Neural cell (in vitro differentiated cells): ENCODE measurements around the gene MLLT10. TPM values are rescaled to one million over a fixed set of nuclear protein-coding genes. Genes with fewer than 3 reads are reported as not detected.

Experiments
- H2AFZ ChIP-seq: fragments of 200-600, 300-800 bp; sonication (generic), shearing (Covaris generic); 2 replicates; pipeline ENCODE4 v1.6.0; 2014; ENCODE audit warnings: low read depth, mild to moderate bottlenecking, antibody characterized with exemption, low read length, moderate library complexity
- H3F3A ChIP-seq: fragments of 200-600 bp; shearing (Covaris generic); 2 replicates; pipeline ENCODE4 v1.6.1; 2016; ENCODE audit warnings: mild to moderate bottlenecking, moderate library complexity, mixed read lengths, antibody characterized with exemption, low read length; ENCODE audit not compliant: insufficient read depth, poor library complexity, severe bottlenecking
- H3K27ac ChIP-seq: fragments of 200-600, 300-800 bp; sonication (generic), shearing (Covaris generic); 2 replicates; pipeline ENCODE4 v1.5.1; 2014; ENCODE audit warnings: mild to moderate bottlenecking, low read length, moderate library complexity
- H3K27me3 ChIP-seq: fragments of 300-800, 200-600 bp; sonication (generic), shearing (Covaris generic); 2 replicates; pipeline ENCODE4 v1.6.0; 2014; ENCODE audit warnings: mild to moderate bottlenecking, low read depth, low read length, moderate library complexity; ENCODE audit not compliant: insufficient read depth
- H3K36me3 ChIP-seq: fragments of 300-800, 200-600 bp; sonication (generic), shearing (Covaris generic); 2 replicates; pipeline ENCODE4 v1.5.1; 2014; ENCODE audit warnings: mild to moderate bottlenecking, antibody characterized with exemption, low read length, moderate library complexity; ENCODE audit not compliant: insufficient read depth
- H3K4me2 ChIP-seq: fragments of 300-800, 200-600 bp; sonication (generic), shearing (Covaris generic); 2 replicates; pipeline ENCODE4 v1.6.0; 2014; ENCODE audit warnings: mild to moderate bottlenecking, low read length
- H3K4me3 ChIP-seq: fragments of 300-800, 200-600 bp; sonication (generic), shearing (Covaris generic); 2 replicates; pipeline ENCODE4 v1.5.1; 2014; ENCODE audit warnings: mild to moderate bottlenecking, low read length, moderate library complexity
- H3K79me2 ChIP-seq: fragments of 200-600 bp; shearing (Covaris generic); replicated peaks from 2 replicates; pipeline ENCODE4 v1.6.0; 2014; ENCODE audit warnings: mild to moderate bottlenecking, low read length, moderate library complexity; ENCODE audit not compliant: insufficient read depth
- H3K9ac ChIP-seq: fragments of 300-800, 200-600 bp; sonication (generic), shearing (Covaris generic); 2 replicates; pipeline ENCODE4 v1.6.1; 2016; ENCODE audit warnings: mild to moderate bottlenecking, low read length, mixed read lengths
- H3K9me2 ChIP-seq: fragments of 200-600 bp; shearing (Covaris generic); 2 replicates; pipeline ENCODE4 v1.6.1; 2016; ENCODE audit warnings: mild to moderate bottlenecking, low read length, mixed read lengths; ENCODE audit not compliant: insufficient read depth
- H3K9me3 ChIP-seq: fragments of 200-600, 300-800 bp; sonication (generic), shearing (Covaris generic); 2 replicates; pipeline ENCODE4 v1.6.1; 2016; ENCODE audit warnings: mild to moderate bottlenecking, mixed run types, low read length, moderate library complexity, mixed read lengths
- H4K20me1 ChIP-seq: fragments of 200-600 bp; shearing (Covaris generic); 2 replicates; pipeline ENCODE4 v1.6.1; 2016; ENCODE audit warnings: mild to moderate bottlenecking, mixed run types; ENCODE audit not compliant: insufficient read depth
- EP300 ChIP-seq: fragments of 450-650 bp; conservative IDR thresholded peaks from 2 replicates; pipeline ENCODE4 v1.6.1; 2014; ENCODE audit warnings: antibody characterized with exemption, mild to moderate bottlenecking, moderate library complexity; ENCODE audit not compliant: poor library complexity, severe bottlenecking
- EZH2 ChIP-seq: fragments of 200-600, 300-800 bp; shearing (Covaris generic), sonication (generic); IDR thresholded peaks from 2 replicates; pipeline ENCODE4 v1.6.1; 2014; ENCODE audit warnings: antibody characterized with exemption, low read length, borderline replicate concordance, mild to moderate bottlenecking; ENCODE audit not compliant: insufficient read depth, poor library complexity, severe bottlenecking
- MXI1 ChIP-seq: fragments of 450-650 bp; conservative IDR thresholded peaks from 2 replicates; pipeline ENCODE4 v1.6.1; 2014; ENCODE audit warnings: antibody characterized with exemption, mild to moderate bottlenecking; ENCODE audit not compliant: poor library complexity, severe bottlenecking
- POLR2AphosphoS5 ChIP-seq: IDR thresholded peaks from 2 replicates; pipeline ENCODE4 v1.6.1; 2012
- RAD21 ChIP-seq: fragments of 450-650 bp; conservative IDR thresholded peaks from 2 replicates; pipeline ENCODE4 v1.6.1; 2014; ENCODE audit warnings: antibody characterized with exemption, mild to moderate bottlenecking, moderate library complexity
- SMC3 ChIP-seq: fragments of 450-650 bp; conservative IDR thresholded peaks from 2 replicates; pipeline ENCODE4 v1.6.1; 2014; ENCODE audit warnings: antibody characterized with exemption, mild to moderate bottlenecking, moderate library complexity; ENCODE audit not compliant: poor library complexity
- TAF1 ChIP-seq: IDR thresholded peaks from 2 replicates; pipeline ENCODE4 v1.6.1; 2012; ENCODE audit warnings: low read depth
- polyA plus RNA-seq: library from polyadenylated mRNA; depleted of rRNA; stranded (reverse); fragments of >200 nt; gene quantifications from 2 replicates; pipeline ENCODE4 v1.2.3, GENCODE V29; 2014
- TF ChIP-seq, protein P1 (sequence below): IDR thresholded peaks from 2 replicates; pipeline ENCODE4 v1.6.1; 2012; ENCODE audit warnings: borderline replicate concordance
- TF ChIP-seq, protein P2 (sequence below): fragments of 450-650 bp; IDR thresholded peaks from 2 replicates; pipeline ENCODE4 v1.5.1; 2014; ENCODE audit warnings: antibody characterized with exemption, mild to moderate bottlenecking, moderate library complexity; ENCODE audit not compliant: poor library complexity, severe bottlenecking

The MLLT10 gene
- polyA plus RNA-seq, 1 donor from 2014 or later: 31.0 TPM

DNA sequence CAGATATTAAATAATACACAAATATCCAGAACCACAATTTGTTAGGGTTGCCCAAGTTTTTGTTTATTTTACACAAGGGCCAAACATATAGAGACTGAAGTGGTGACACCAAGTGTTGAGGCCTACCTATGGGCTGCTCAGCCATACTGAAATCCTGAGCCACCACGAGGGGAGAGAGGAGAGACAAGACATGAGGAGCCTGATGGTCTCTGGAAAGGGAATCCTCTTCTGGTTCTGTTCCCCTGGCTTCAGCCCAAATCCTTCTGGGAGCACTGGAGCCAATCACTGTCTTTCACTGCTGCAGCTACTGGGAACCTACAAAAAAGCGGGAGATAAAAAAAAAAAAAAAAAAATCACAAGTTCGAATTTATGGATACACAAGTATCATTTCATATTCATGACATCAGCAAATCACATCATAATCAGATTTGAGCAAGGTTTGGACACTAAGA is 10.4 kb upstream of the MLLT10 start:
- Histone ChIP-seq H3K9me2 (no peaks in the 10 kb centered on the region), H3K36me3 (no peaks in the 10 kb centered on the region), H4K20me1 (no peaks in the 10 kb centered on the region), H3K79me2 (peaks cover 76% of the 10 kb centered on the region), H2AFZ (no peak overlapping the region), H3K4me3 (no peak overlapping the region), H3K9me3 (no peaks in the 10 kb centered on the region), H3K27ac (no peak overlapping the region), H3K4me2 (no peak overlapping the region), H3F3A (peaks cover 3% of the 10 kb centered on the region), H3K27me3 (peaks cover 10% of the 10 kb centered on the region), H3K9ac (no peak overlapping the region)
- TF ChIP-seq, protein P1, sequence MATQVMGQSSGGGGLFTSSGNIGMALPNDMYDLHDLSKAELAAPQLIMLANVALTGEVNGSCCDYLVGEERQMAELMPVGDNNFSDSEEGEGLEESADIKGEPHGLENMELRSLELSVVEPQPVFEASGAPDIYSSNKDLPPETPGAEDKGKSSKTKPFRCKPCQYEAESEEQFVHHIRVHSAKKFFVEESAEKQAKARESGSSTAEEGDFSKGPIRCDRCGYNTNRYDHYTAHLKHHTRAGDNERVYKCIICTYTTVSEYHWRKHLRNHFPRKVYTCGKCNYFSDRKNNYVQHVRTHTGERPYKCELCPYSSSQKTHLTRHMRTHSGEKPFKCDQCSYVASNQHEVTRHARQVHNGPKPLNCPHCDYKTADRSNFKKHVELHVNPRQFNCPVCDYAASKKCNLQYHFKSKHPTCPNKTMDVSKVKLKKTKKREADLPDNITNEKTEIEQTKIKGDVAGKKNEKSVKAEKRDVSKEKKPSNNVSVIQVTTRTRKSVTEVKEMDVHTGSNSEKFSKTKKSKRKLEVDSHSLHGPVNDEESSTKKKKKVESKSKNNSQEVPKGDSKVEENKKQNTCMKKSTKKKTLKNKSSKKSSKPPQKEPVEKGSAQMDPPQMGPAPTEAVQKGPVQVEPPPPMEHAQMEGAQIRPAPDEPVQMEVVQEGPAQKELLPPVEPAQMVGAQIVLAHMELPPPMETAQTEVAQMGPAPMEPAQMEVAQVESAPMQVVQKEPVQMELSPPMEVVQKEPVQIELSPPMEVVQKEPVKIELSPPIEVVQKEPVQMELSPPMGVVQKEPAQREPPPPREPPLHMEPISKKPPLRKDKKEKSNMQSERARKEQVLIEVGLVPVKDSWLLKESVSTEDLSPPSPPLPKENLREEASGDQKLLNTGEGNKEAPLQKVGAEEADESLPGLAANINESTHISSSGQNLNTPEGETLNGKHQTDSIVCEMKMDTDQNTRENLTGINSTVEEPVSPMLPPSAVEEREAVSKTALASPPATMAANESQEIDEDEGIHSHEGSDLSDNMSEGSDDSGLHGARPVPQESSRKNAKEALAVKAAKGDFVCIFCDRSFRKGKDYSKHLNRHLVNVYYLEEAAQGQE: no peak
- peak; percentile 49 for TF ChIP-seq POLR2AphosphoS5

DNA sequence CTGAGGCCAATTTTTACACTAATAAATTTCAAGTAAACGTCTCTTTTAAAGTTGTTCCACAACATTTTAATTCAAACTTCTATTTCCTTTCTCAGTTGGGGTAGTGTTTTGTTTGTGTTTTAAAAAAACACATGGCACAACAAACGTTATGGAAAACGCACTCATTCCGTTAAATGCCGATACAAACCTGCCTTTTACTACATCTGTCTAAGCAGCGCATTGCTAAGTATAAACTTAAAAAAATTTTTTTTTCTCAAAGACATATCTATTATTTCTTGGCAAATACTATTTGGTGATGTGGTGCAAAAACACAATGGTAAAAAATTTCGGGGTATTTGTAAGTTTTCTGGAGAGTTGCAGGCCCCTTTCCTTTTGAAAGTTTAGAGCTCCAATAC is 9.9 kb upstream of the MLLT10 start:
- no peaks in the 10 kb centered on the region for H3K9me3 ChIP-seq
- H4K20me1 ChIP-seq: no peaks in the 10 kb centered on the region
- H3K36me3 ChIP-seq: no peaks in the 10 kb centered on the region
- peaks cover 13% of the 10 kb centered on the region for H3K27me3 ChIP-seq
- no peak overlapping the region for H3K4me2 ChIP-seq
- TF ChIP-seq RAD21 (no peak), EP300 (no peak), POLR2AphosphoS5 (no peak), SMC3 (no peak), TAF1 (no peak), EZH2 (no peak), MXI1 (no peak)
- TF ChIP-seq, protein P1: no peak
- TF ChIP-seq, protein P2, sequence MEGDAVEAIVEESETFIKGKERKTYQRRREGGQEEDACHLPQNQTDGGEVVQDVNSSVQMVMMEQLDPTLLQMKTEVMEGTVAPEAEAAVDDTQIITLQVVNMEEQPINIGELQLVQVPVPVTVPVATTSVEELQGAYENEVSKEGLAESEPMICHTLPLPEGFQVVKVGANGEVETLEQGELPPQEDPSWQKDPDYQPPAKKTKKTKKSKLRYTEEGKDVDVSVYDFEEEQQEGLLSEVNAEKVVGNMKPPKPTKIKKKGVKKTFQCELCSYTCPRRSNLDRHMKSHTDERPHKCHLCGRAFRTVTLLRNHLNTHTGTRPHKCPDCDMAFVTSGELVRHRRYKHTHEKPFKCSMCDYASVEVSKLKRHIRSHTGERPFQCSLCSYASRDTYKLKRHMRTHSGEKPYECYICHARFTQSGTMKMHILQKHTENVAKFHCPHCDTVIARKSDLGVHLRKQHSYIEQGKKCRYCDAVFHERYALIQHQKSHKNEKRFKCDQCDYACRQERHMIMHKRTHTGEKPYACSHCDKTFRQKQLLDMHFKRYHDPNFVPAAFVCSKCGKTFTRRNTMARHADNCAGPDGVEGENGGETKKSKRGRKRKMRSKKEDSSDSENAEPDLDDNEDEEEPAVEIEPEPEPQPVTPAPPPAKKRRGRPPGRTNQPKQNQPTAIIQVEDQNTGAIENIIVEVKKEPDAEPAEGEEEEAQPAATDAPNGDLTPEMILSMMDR: no peak
- H3K27ac ChIP-seq: peak overlapping the region; percentile 67
- peaks cover 3% of the 10 kb centered on the region for H3F3A ChIP-seq
- H2AFZ ChIP-seq: peak overlapping the region; percentile 16
- H3K9ac ChIP-seq: no peak overlapping the region
- H3K9me2 ChIP-seq: no peaks in the 10 kb centered on the region
- H3K4me3 ChIP-seq: peak overlapping the region; percentile 65
- peaks cover 76% of the 10 kb centered on the region for H3K79me2 ChIP-seq
